SJCRH30 (cell line): Measurements from ENCODE around the gene DRD2. TPM values are rescaled to one million over a fixed set of nuclear protein-coding genes. Genes with fewer than 3 reads are reported as not detected.
A peak's percentile ranks its signal among the peaks of the same experiment; 100 is the strongest.

Experiments
- DNase-seq, 2 experiments: peaks; one replicate each; pipeline ENCODE4 v3.0.0-alpha.2; 2015 to 2020
- H3K27ac ChIP-seq: fragments of 250-450 bp; sonication (Bioruptor Pico); 2 replicates; pipeline ENCODE4 v1.5.1; 2020; ENCODE audit warnings: mild to moderate bottlenecking, moderate library complexity
- H3K27me3 ChIP-seq: fragments of 250-450 bp; sonication (Bioruptor Pico); 2 replicates; pipeline ENCODE4 v1.5.1; 2020; ENCODE audit warnings: mild to moderate bottlenecking, moderate library complexity
- H3K36me3 ChIP-seq: fragments of 250-450 bp; sonication (Bioruptor Pico); 2 replicates; pipeline ENCODE4 v1.5.1; 2020; ENCODE audit warnings: mild to moderate bottlenecking, moderate library complexity
- H3K4me1 ChIP-seq: fragments of 250-450 bp; sonication (Bioruptor Pico); 2 replicates; pipeline ENCODE4 v1.5.1; 2020; ENCODE audit warnings: mild to moderate bottlenecking, moderate library complexity
- H3K4me3 ChIP-seq: fragments of 250-450 bp; sonication (Bioruptor Pico); 2 replicates; pipeline ENCODE4 v1.5.1; 2020; ENCODE audit warnings: mild to moderate bottlenecking, moderate library complexity
- H3K9me3 ChIP-seq: fragments of 250-450 bp; sonication (Bioruptor Pico); replicated peaks from 2 replicates; pipeline ENCODE4 v1.5.1; 2020; ENCODE audit warnings: mild to moderate bottlenecking, moderate library complexity
- total RNA-seq: library from RNA; depleted of rRNA; stranded (reverse); fragments of >200 nt; shearing (Covaris generic); gene quantifications from 2 replicates; pipeline ENCODE4 v1.2.3, GENCODE V29; 2014

The DRD2 gene
- total RNA-seq, 1 experiment from 2014 or later, result 1.4 TPM

DNA sequence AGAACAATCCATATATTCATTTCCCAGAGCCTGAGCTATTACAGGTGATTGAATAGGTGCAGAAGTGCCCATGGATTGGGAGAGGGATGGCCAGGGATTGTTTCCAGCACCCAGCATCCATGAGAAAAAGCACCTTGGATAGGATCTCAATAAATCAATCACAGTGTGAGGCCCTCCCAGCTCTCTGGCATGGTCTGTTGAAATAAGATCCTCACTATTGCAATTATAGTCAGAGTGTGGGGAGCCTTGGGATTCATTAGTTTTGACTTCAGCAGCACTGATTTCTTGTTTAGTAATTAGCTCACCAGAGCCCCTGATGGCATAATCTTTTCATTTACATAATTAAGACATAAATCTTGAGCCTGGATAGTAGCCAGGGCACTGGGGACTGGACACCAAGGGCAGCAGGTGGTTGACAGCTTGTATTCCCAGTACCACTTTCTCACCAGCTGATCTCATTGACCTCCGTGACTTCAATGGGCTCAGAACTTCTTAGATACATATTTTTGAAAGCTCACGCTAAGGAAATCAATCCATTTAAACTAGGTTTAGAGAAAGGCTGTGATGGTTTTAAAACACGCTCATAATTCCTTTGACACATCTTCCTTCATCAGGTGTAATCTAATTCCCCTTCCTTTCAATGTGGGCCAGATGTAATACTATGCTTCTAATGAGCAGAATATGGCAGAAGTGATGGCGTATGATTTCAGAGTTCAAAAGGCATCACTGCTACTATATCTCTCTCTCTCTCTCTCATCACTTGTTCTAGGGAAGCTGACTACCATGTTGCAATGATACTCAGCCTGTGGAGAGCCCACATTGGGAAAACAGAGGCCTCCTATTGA lies 22.1 kb upstream of the DRD2 start:
- H3K4me1 ChIP-seq, result no peaks in the 10 kb centered on the region
- H3K27ac ChIP-seq, result no peak overlapping the region
- no peaks in the 10 kb centered on the region for H3K9me3 ChIP-seq
- no peaks in the 10 kb centered on the region for H3K36me3 ChIP-seq
- H3K4me3 ChIP-seq, result no peak overlapping the region
- DNase-seq, result no peak
- no peaks in the 10 kb centered on the region for H3K27me3 ChIP-seq

DNA sequence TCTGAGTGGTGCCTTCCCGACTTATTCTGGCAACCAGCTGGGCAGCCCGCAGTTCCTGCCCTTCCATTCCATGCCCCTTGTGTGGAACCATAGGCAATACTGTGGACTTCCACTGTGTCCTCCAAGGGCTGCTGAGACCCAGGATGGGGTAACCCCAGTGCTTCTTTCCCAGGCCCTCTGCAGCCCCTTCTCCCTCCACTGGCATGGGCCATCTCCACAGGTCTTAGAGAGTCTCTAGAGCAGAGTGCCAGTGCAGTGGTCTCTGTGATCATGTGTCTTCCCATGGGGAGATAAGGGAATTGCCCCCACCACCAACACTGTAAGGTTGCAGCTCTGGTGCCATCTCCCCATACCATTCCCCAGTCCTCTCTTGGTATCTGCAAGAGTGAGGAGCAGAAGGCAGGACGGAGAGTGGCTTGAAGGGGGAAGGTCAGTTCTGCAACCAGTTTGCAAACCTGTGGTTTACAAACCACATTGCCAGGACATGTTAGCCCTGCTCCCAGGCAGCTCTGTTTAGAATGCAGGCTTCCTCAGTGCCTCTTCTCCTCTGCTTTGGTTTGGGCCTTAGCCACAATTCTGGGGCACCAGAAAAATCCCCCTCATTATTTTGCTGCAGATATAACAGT lies 20.9 kb upstream of the DRD2 start:
- H3K4me3 ChIP-seq, result no peak overlapping the region
- no peaks in the 10 kb centered on the region for H3K4me1 ChIP-seq
- H3K36me3 ChIP-seq, result no peaks in the 10 kb centered on the region
- no peaks in the 10 kb centered on the region for H3K9me3 ChIP-seq
- H3K27ac ChIP-seq, result no peak overlapping the region
- H3K27me3 ChIP-seq, result no peaks in the 10 kb centered on the region
- no peak for DNase-seq

DNA sequence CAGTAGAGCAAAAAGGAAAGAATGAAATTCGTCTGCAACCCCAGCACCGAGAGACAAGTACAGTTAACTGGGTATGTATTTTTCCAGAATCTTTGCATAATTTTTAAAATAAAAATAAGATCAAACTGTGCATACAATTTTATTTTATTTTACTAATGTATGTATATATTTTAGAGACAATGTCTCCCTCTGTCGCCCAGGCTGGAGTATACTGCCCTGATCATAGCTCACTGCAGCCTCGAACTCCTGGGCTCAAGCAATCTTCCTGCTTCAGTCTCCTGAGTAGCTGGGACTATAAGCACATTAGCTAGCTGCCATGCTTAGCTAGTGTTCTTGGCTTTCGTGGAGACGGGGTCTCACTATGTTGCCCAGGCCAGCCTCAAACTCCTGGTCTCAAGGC lies 18.8 kb upstream of the DRD2 start:
- H3K36me3 ChIP-seq, result no peaks in the 10 kb centered on the region
- no peak for DNase-seq
- H3K4me3 ChIP-seq, result no peak overlapping the region
- no peak overlapping the region for H3K27ac ChIP-seq
- H3K27me3 ChIP-seq, result no peaks in the 10 kb centered on the region
- H3K9me3 ChIP-seq, result no peaks in the 10 kb centered on the region
- H3K4me1 ChIP-seq, result peaks cover 7% of the 10 kb centered on the region

DNA sequence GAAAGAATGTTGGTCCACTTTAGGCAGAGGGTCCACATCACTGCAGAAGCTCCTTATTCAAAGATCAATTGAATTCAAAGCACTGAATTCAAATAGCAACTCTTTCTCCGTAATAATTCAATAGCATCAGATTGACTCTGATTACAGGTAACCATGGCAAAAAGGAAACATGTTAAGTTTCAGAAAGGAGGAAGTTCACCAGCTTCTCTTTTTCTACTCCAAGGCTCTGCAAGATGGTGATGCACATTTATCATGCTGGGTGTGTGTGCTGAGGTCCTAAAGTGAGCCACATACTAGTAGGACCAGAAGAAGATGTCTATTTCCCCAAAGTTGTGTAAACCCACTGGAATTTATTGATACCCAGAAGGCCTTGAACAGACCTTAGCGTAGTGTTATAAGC lies 18.0 kb upstream of the DRD2 start:
- no peak for DNase-seq

DNA sequence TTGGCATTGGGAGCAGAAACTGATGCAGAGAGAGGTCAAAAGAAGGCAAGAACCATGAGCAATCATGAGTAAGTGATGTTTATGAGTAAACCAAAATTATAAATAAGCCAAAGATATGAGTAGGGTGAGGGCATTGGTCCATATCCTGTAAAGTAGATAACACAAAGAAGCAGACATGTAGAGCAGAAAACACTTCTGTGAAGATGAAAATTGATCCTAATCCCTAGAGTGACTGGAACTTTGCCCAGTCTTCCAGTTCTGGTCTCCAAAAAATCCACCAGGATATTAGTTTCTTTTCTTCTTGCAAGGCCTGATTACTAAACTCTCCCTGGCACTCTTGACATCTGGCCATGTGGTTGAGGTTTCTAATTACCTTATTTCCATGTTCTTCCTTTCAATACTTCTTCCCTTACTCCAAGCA lies 13.7 kb upstream of the DRD2 start:
- peak in 1 of 2 experiments; percentile 68 for DNase-seq
- no peaks in the 10 kb centered on the region for H3K27me3 ChIP-seq
- H3K9me3 ChIP-seq, result no peaks in the 10 kb centered on the region
- no peak overlapping the region for H3K27ac ChIP-seq
- H3K4me3 ChIP-seq, result no peak overlapping the region
- no peaks in the 10 kb centered on the region for H3K36me3 ChIP-seq
- peaks cover 13% of the 10 kb centered on the region for H3K4me1 ChIP-seq

More for the DNA sequence above, 18.0 kb upstream of the DRD2 start:
- H3K4me1 ChIP-seq, result peaks cover 13% of the 10 kb centered on the region
- no peaks in the 10 kb centered on the region for H3K9me3 ChIP-seq
- H3K27me3 ChIP-seq, result no peaks in the 10 kb centered on the region
- H3K27ac ChIP-seq, result no peak overlapping the region
- no peaks in the 10 kb centered on the region for H3K36me3 ChIP-seq
- H3K4me3 ChIP-seq, result no peak overlapping the region

DNA sequence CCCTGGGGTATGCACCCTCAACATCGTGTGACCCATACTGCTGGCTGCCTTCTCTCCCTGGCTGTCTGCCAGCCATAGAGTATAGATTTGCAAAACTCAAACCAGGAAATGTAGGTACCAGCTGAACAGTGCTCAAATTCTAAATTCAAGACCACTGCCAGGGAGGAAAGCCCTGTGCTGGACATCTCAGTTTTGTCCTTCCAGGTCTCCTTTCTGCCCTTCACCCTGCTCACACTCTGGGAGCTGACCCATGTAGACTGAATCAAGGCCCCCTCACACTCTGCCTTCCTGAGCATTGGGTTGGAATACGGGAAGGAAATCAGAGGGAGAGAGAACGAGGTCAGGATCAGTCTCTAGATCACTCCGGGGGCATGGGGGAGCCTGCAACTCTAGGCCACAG lies 12.4 kb upstream of the DRD2 start:
- Histone ChIP-seq H3K9me3 (no peaks in the 10 kb centered on the region), H3K27me3 (no peaks in the 10 kb centered on the region), H3K4me1 (peaks cover 13% of the 10 kb centered on the region), H3K27ac (no peak overlapping the region), H3K4me3 (no peak overlapping the region), H3K36me3 (no peaks in the 10 kb centered on the region)
- no peak for DNase-seq

DNA sequence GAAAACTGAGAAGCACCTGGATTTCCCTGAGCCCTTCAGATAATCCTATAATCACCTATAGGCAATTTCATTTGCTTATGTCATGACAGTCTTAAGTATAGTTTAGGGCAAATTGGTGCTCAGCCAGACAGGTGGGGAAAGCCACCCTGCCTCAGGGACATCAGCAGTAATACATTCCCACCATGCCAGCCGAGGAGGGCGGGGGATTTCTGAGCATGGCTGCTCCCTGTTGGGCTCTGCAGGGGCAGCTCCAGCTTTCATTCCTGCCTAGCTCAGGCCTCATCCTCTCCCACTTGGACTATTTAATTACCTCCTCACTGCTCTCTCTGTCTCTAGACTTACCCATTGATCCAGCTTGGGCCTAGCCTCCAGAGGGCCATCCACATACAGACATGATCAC lies 9.0 kb upstream of the DRD2 start:
- DNase-seq, result no peak
- peaks cover 8% of the 10 kb centered on the region for H3K4me1 ChIP-seq
- H3K27ac ChIP-seq, result no peak overlapping the region
- no peaks in the 10 kb centered on the region for H3K36me3 ChIP-seq
- no peaks in the 10 kb centered on the region for H3K9me3 ChIP-seq
- no peaks in the 10 kb centered on the region for H3K27me3 ChIP-seq
- no peak overlapping the region for H3K4me3 ChIP-seq

DNA sequence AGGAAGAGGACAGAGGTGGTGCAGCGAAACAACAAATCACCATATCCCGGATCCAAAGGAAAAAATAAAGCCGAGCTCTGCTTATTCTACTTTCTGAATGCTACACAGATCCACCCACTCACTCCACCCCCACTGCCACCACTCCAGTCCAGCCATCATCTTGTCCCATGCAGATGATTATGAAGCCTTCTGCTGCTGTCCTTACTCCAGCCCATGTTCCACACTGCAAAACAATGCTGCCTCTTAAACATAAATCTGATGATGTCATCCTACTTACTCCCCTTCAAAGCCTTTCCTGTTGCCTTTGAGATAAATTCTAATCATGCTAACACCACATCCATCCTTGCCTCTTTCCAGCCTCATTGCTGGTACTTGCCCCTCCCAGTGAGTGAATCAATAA lies 6.5 kb upstream of the DRD2 start:
- Histone ChIP-seq H3K9me3 (no peaks in the 10 kb centered on the region), H3K4me3 (no peak overlapping the region), H3K4me1 (peaks cover 6% of the 10 kb centered on the region), H3K36me3 (no peaks in the 10 kb centered on the region), H3K27ac (no peak overlapping the region), H3K27me3 (no peaks in the 10 kb centered on the region)
- peak in 1 of 2 experiments; percentile 17 for DNase-seq

DNA sequence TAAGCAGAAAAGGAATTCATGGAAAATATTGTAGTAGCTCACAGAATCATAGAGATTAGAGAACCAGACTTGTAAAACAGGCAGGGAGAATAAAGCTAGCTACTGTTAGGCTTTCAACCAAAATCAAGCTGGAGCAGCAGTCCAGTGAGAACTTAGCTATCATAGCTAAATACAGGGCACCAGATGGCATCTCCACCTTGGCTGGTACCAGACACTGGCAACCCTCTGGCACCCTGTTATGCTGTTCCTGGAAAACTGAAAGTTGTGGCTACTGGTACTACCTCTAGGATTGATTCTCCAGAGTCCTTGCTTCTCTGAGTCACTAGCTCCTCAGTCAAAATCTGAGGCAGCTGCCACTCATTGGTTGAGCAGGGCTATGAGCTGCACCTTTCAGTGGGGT lies 6.0 kb upstream of the DRD2 start:
- no peak for DNase-seq
- no peak overlapping the region for H3K27ac ChIP-seq
- H3K9me3 ChIP-seq, result no peaks in the 10 kb centered on the region
- H3K27me3 ChIP-seq, result no peaks in the 10 kb centered on the region
- H3K4me3 ChIP-seq, result no peak overlapping the region
- peaks cover 7% of the 10 kb centered on the region for H3K4me1 ChIP-seq
- no peaks in the 10 kb centered on the region for H3K36me3 ChIP-seq

DNA sequence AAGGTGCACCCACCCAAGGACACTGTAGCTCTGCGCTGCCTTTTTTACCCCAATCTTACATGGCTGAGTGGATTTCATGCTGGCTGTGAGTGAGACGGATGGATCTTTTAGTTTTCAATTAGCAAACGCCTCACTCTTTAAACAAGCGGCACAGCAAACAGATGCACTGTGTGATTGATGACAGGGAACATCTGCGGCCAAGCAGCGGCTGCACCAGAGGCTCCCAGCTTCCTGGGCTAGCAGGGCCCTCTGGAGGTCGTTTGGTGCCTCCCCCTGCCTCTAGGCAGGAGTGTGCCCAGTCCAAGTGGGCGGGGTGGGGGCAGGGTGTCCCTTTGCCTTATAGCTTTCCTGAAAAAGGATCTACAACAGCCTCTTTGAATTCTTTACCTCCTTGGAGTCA lies 2.1 kb upstream of the DRD2 start:
- Histone ChIP-seq H3K27ac (no peak overlapping the region), H3K9me3 (no peaks in the 10 kb centered on the region), H3K36me3 (no peaks in the 10 kb centered on the region), H3K4me3 (no peak overlapping the region), H3K27me3 (no peaks in the 10 kb centered on the region), H3K4me1 (peaks cover 9% of the 10 kb centered on the region)
- DNase-seq, result peak; percentile 71 to 78

DNA sequence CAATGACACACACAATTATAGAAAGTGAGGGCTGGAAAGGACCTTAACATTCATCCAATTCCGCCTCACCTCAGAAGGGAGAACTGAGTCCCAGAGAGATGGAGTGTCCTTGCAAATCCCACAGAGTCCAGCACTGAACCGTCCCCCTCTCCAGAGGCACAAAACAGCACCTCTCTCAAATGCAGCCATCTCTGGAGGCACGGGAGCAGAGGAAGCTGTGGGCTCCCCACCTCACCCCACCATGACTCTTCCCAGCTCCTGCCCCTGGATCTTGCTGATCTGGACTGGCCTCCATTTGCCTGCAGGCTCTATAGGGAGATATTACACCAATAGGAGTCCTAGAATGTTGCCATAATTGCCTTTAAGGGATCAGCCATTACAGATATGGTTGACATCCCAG lies 1.4 kb upstream of the DRD2 start:
- no peaks in the 10 kb centered on the region for H3K27me3 ChIP-seq
- H3K4me3 ChIP-seq, result no peak overlapping the region

DNA sequence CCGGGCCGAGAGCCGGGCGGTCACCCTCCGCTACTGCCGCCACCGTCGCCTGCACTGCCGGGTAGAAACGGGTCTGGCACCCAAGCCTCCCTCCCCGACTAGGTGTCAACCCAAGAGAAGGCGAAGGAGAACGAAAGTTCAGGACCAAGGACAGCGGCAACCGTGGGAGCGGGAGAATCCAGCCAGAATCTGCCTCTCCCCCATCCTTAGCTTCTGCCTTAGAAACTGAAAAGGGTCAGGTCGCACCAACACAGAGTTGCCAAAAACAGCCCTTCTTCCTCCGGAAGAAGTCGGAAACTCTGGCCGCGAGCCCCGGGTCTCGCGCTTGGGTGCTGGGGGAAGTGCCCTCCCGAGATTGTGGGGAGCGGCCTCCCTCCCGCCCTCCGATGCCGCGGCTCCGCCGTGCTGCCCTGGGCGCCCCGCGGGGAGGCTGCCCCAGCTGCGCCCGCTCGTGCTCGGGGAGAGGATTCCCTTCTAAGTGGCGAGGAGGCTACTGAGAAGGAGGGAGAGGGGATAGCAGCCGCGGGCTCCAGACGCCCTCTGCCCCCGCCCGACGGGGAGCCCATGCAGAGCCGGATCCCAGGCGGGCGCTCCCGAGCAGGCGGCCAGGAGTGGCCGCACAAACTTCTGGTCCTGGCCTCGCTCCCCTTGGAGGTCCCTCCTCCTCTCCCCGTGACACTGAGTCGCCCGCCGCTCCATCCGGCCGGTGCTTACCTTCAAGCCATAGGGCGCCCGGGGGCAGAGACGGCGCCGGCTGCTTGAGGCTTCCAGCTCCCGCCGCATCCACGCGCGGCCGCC lies 637 bp downstream of the DRD2 start:
- peak; percentile 85 to 92 for DNase-seq
- Histone ChIP-seq H3K36me3 (no peaks in the 10 kb centered on the region), H3K4me3 (peak overlapping the region; percentile 63), H3K27me3 (no peaks in the 10 kb centered on the region), H3K27ac (no peak overlapping the region), H3K9me3 (no peaks in the 10 kb centered on the region), H3K4me1 (peaks cover 20% of the 10 kb centered on the region)

More for the DNA sequence above, 1.4 kb upstream of the DRD2 start:
- Histone ChIP-seq H3K9me3 (no peaks in the 10 kb centered on the region), H3K27ac (no peak overlapping the region), H3K36me3 (no peaks in the 10 kb centered on the region), H3K4me1 (peaks cover 9% of the 10 kb centered on the region)
- DNase-seq, result no peak

DNA sequence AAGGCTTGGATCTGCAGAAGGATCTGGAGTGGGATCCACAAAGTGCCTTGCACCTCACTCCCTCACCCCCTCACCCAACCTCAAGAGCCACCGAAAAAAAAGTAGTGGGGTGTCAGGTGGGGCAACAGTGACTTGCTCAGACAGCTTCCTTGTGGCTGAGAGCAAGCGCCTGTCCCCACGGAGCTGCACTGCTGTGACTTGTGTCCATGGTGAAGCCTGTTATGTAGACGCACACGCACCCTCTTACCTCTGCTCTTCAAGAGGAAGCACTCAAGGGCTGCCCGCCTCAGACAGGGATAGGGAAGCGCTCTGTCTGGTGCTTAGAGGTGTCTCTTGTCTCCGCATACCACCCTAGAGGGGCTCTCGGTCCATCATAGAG lies 1.2 kb downstream of the DRD2 start:
- Histone ChIP-seq H3K27ac (no peak overlapping the region), H3K27me3 (no peaks in the 10 kb centered on the region), H3K36me3 (no peaks in the 10 kb centered on the region), H3K4me1 (peaks cover 24% of the 10 kb centered on the region), H3K9me3 (no peaks in the 10 kb centered on the region), H3K4me3 (peak overlapping the region; percentile 63)
- no peak for DNase-seq

DNA sequence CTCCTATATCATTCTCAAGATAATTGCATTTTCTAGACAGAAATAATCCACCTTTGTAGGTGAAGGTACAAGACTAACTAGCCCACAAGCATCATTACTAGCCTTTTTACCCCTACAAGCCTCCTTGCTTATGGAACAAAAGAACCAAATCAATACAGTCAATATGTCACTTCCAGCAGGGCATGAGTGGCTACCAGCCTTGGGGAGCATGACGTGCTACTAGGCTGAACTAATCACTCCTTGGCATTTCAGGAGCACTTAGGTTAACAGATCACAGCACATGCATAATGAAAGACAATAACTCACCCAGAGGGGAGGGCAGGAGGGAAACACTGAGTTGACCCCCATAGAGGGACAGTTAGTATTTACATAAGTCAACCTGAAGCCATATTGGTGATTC lies 2.7 kb downstream of the DRD2 start:
- Histone ChIP-seq H3K27ac (no peak overlapping the region), H3K4me1 (peaks cover 24% of the 10 kb centered on the region), H3K27me3 (no peaks in the 10 kb centered on the region), H3K9me3 (no peaks in the 10 kb centered on the region), H3K36me3 (no peaks in the 10 kb centered on the region), H3K4me3 (no peak overlapping the region)
- no peak for DNase-seq

DNA sequence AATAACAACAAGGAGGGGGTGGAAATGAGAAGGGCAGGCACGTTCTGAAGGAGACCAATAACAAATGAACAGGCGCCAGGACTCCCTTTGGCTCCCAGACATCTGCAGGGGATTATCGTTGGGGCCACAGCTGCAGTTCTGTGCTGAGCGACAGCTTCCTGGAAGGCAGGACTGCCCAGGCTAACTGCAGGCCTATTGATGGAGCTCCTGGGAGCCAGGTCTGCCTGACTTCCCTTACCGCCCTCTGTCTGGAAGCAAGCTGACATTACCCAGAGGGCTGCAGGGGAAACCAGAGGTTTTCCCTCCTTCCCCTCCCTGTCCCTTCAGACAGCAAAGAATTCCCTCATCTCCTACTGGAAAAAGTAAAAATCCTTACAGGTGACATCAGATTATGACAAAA lies 5.0 kb downstream of the DRD2 start:
- peak; percentile 70 to 81 for DNase-seq
- H3K27ac ChIP-seq, result no peak overlapping the region
- no peaks in the 10 kb centered on the region for H3K27me3 ChIP-seq
- H3K4me1 ChIP-seq, result peaks cover 15% of the 10 kb centered on the region
- no peaks in the 10 kb centered on the region for H3K9me3 ChIP-seq
- H3K36me3 ChIP-seq, result no peaks in the 10 kb centered on the region
- H3K4me3 ChIP-seq, result no peak overlapping the region
